Renal pelvis (tissue), 4 donors: ENCODE data around the gene HMGB3. TPM values are rescaled to one million over a fixed set of nuclear protein-coding genes. Genes with fewer than 3 reads are reported as not detected.

Source experiments
- DNase-seq: peaks from one replicate; pipeline ENCODE4 v3.0.0-alpha.2; 2013
- polyA plus RNA-seq, 3 donors: library from polyadenylated mRNA; unstranded; fragments of 120-200 nt; gene quantifications; one replicate each; pipeline ENCODE4 v1.2.1, GENCODE V29; 2013; ENCODE audit not compliant: insufficient read length in 3 of 3

Gene HMGB3
- polyA plus RNA-seq, 3 donors, result 121 to 148 (median 124) TPM

GRCh38 chrX:151031391-151031975 is 48.3 kb downstream of the HMGB3 start:
- DNase-seq, result no peak

DNA sequence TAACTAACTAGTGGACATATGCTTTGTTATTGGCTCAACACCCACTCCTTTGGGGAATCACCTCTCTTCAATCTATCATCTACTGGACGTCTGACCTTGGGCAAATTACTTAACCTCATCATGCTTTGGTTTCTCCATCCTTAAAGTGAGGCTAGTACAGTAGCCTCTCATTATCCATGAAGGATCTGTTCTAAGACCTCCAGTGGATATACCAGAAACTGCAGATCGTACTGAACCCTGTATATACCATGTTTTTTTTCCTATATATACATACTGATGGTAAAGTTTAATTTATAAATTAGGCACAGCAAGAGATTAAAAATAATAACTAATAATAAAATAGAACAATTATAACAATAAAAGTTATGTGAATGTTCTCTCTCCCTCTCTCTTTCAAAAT is 56.2 kb downstream of the HMGB3 start:
- DNase-seq, result no peak

Other genes starting within 250 kb of the HMGB3 start
- 10 to 100 TPM; 40.0 to 45.5 (median 44.9) TPM for gene CD99L2, start 84.7 kb upstream of the HMGB3 start, polyA plus RNA-seq
- gene GPR50, start 193.2 kb downstream of the HMGB3 start, polyA plus RNA-seq, result not detected